Retina (tissue), 1 donor: ENCODE data around the gene ZNF654.
"Not testable (repeated sequence)": the region's sequence is repeated elsewhere in the genome, so short reads cannot be mapped to it uniquely, and the experiment has no call there.

ENCODE experiments used
- DNase-seq: peaks from one replicate; pipeline ENCODE4 v3.0.0-alpha.2; 2016

ZNF654 gene

DNA sequence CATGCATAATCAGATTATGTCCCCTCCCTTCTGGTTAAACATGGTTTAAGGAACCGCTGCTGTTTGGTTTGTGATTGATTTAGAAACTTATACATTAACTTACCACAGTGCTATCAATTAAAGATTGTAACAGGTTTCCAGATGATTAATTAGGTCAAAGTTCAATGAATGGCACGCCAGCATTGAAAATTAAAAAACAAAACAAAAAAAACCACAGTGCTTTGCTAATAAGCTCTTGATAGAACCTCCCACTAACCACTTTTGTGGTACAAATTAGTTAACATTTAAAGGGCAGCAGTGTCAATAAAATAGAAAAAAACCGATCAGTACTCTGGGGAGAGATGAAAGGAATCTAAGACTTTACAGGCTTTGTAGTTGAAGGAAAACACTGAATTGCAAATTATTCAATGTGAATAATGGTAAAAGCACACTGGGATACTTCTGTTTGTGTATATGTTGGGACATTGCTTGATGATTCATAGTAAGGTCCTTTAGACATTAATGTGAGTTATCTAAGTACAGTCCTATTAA, 83.1 kb downstream of the ZNF654 start:
- DNase-seq: no peak

DNA sequence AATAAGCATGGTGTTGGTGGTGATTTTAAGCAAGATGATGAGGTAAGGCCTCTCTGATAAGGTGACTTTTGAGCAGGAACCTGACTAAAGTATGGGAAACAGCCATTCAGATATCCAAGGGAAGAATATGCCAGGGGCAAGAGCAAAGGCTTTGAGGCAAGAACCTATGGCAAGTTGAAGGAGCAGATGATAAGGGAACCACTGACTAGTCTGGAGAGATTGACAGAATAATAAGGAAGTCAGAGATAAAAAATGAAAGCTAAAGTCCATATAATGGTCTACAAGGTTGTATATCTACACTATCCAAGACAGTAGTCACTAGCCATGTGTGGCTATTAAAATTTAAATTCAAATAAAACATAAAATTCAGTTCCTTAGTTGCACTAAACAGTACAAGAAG, 88.2 kb downstream of the ZNF654 start:
- no peak for DNase-seq

DNA sequence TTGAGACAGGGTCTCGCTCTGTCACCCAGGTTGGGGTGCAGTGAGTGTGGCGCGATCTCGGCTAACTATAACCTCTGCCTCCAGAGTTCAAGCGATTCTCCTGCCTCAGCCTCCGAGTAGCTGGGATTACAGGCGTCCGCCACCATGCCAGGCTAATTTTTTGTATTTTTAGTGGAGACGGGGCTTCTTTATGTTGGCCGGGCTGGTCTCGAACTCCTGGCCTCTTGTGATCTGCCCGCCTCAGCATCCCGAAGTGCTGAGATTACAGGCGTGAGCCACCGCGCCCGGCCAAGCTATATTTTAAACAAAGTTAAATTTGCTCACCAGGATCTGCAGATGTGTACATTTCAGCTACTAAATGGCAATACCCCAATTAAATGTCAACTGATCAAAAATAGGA, 89.6 kb downstream of the ZNF654 start:
- DNase-seq: no peak

DNA sequence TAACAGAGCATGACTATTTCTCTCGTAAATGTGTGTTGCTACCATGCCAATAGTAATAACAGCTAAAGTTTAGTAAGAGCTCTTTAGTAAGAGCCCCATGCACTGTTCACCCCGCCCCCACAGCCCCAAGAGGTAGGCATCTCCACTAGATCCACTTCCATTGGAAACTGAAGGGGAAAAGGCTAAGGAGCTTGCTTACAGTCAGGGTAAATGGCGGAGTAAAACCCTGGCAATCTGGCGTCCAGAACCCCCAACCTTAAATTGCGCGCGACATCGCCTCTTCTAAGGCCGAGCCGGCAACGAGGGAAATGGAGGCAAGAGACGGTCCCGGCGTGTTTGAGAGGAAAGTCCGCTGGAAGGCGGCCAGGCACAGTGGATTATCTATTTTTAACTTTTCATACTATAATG, 90.0 kb downstream of the ZNF654 start:
- DNase-seq: no peak

DNA sequence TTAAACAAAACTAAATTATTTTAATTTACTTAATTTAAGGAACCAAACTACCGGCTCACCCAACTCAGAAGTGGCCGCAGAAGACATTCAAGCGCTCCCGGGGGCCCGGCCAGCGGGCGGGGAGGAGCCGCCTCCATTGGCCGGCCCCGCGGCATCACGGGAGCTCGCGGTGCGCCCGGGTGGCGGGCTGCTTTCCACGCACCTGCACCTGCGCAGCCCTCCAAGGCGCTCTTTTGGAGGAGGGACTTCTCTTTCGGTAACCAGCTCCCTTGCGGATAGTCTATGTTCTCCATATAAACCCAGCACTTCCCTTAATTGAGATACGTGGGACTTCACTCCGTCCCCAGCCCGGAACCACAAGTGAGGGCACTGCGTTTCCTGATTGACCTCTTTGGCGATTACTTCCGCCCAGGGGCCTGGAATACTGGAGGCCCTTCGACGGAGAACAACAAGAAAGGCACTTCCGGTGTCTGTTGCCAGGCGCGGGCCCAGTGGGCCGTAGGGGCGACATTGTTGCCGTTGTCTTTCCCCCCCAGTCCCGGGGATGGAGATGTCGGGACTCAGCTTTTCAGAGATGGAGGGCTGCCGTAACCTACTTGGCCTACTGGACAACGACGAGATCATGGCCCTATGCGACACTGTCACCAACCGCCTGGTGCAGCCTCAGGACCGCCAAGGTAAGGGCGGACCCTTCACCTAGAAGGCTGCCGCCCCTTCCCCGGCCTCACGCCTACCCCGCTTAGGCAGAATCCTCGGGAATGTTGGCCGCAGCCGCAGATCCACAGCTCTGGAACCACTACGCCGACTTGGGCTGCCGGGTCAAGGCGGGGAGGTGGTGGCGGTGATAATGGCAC, 90.7 kb downstream of the ZNF654 start, which contains the start of gene C3orf38:
TSS of gene C3orf38 (plus strand) at position 451 of the 854 bp plus-strand sequence. CDS start at position 545, 94 bp downstream.
- peak; percentile 98 for DNase-seq

DNA sequence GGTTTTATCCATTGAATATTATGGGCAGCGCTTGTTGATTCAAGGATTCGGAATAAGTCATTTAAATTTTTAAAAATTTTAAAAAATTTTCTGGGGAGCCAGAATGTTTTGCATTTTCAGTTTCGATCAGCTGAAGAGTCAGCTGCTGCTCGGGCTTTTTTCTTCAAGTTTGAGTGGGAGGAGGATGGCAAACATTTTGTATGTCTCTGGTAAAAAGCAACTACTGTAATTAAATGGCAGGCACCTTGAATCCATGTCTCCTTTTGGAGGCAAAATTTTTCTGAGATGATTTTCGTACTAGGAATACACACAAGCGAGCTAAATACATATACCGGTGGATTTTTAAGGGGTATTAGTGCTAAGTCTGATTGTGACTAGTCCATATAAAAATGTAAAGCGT, 91.3 kb downstream of the ZNF654 start:
- no peak for DNase-seq

DNA sequence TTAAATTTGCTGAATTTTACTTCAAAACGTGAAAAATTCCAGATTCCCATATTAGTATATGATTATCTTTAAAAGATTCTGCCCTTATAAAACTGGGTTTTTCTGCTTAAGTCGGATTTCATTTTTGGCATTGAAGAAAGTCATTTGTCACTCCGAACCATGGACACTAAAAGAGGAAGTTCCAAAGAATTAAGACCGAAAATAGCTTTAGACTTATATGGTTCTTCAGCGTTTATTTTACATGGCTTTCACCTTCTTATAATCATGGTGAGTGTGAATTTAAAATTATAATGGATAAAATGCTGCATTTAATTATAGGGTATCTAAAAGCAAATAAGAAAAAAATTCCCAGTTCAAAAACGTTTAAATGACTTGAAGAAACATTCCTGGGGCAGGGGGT, 91.8 kb downstream of the ZNF654 start:
- DNase-seq: no peak

DNA sequence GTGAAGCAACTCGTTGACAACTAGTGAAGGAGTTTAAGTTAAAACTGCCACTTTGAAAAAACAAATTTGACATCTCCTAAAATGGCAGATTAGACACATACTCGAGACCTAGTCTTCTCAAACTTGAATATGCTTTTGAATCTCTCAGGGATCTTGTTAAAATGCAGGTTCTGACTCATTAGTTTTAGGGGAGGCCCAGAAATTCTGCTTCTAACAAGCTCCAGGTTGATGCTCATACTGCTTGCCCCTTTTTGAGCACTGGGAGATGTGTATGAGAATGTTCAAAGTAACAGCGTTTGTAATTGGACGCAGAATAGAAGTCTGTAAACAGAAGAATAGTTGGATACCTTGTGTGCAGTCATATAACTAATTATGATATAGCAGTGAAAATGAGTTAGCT, 92.3 kb downstream of the ZNF654 start:
- no peak for DNase-seq

DNA sequence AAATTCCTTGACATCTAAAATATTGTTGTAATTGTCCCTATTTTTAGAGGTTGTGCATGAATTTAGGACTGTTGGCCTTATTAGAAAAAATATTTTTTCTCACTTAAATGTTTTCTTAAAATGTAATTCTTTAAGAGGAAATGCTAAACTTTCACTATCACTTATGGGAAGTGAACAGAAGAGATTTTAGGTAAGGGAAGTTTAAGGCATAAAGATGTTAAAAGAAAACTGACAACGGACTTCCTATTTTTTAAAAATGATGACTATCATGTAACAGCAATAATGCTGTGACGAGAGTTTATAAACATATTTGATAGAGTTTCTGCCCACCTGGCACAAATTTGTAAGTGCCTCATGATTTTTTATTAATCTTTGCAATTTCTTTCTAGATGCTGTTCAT, 93.8 kb downstream of the ZNF654 start:
- DNase-seq: no peak

DNA sequence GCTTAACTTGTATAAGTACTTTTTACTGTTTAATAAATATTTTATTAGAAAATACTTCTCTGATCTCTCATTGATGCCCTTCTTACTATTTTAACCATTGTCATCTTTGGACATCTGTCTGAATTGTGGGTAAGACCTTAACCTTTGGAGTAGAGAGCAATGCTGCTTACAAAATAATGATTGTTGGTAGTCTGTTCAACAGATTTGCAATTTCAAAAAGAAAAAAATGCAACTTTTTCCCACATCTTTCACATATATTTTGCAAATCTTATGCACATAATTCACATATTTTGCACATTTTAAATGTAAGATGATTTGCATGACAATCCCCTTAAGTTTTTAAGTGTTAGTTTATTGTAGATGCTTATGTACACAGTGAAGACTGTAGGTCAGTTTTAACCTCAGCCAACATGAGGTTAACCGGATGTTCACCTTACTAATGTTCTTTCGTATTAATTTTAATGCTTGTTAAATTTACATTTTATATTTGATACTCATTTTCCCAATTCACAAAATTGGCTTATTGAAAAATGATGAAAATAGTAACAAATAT, 107.4 kb downstream of the ZNF654 start:
- DNase-seq: no peak

DNA sequence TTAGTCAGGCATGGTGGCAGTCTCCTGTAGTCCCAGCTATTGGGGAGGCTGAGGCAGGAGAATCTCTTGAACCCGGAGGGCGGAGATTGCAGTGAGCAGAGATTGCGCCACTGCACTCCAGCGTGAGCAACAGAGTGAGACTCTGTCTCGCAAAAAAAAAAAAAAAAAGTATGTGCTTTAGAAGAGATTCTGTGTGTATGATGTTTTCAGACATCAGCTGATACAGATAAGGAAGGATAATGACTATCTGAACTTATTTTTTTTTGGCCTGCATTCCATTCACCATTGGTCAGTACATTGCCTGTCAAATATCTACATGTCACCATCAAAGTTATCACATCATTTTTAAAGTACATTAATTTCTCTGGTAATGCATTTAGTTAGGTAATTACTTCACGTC, 108.1 kb downstream of the ZNF654 start:
- DNase-seq: no peak

DNA sequence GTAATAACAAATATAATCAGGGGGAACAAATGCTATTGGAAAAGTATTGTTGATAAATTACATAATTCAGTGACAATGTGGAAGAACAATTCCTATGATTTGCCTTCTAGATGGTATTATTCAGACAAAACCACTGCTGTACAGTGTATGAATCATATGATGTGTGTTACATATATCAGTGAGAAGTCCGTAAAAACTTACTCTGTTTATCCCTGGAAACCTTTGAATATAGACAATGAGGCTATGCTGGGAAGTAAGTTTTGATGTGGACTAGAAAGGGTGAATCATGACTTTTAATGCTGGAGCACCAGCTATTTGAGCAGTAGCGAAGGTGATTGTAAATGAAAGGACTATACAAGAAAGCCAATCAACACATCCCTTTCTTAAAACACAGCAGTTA, 108.6 kb downstream of the ZNF654 start:
- no peak for DNase-seq

DNA sequence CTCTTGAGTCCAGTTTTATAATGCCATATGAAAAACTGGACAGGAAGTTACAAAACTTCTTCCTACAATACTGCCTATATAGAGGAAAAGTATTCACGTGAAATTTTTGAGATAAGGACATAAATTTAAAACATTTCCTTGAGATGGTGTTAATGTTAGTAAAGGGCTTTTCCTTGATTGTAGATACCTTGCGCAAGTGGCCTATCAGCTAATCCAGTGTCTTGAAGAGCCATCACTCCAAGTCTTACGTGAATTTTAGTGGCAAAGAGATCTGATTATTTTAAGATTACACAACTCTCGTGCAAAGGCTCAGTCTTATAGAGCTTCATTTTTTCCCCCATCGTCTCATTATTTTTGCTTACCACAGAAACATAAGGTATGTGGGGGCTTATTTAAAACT, 109.1 kb downstream of the ZNF654 start:
- no peak for DNase-seq

DNA sequence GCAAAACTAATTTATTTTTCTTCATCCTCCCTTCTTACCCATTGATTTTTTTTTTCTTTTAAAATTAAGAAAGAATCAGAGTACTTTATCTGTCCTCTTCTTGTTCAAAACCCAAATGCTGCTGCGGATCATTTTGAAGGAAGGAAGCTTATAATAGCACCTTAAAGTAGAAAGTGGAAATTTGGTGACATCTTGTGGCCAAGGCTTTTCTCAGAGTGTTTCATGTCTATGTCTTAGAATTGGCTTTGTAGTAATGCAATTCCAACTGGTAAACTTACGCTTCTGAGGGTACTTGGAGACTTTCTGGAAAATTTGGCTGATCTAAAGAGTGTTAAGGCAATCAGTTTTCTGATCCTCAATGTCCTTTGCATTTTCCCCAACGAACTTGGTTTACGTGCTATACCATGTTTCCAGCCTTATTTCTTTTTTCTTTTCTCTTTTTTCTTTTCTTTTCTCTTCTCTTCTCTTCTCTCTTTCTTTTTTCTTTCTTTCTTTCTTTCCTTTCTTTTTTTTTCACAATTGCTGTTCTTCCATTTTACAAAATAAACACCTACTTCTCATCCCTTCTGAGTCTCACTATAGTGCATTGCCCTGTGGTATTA, 121.4 kb downstream of the ZNF654 start:
- DNase-seq: no peak

DNA sequence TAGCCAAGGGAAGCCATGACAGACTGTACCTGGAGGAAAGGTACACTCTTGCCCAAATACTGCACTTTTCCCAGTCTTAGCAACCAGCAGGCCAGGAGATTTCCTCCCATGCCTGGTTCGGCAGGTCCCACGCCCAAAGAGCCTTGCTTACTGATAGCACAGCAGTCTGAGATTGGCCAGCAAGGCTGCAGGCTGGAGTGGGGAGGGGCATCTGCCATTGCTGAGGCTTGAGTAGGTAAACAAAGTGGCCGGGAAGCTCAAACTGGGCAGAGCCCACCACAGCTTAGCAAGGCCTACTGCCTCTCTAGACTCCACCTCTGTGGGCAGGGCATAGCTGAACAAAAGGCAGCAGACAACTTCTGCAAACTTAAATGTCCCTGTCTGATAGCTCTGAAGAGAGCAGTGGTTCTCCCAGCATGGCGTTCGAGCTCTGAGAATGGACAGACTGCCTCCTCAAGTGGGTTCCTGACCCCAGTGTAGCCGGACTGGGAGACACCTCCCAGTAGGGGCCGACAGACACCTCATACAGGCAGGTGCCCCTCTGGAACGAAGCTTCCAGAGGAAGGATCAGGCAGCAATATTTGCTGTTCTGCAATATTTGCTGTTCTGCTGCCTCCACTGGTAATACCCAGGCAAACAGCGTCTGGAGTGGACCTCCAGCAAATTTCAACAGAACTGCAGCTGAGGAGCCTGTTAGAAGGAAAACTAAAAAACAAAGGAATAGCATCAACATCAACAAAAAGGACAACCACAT, 123.3 kb downstream of the ZNF654 start:
- DNase-seq: not testable (repeated sequence)

DNA sequence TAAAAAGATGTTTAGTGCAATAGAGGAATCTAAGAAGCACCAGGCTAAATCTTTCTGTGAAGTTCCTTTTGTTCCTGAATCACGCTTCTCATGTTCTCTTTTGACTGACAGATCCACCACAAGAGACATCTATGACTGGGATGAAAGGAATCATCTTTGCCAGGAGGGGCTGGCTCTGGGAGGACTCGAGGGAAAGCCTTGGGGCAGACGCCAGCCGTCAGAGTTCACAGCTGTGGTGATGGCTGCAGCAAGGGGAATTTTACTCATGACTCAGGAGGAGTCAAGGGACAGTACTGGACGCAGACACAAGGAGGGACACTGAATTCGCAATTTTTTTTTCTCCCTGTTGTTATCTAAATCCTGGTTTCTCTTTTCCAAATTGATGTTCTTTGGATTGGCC, 129.4 kb downstream of the ZNF654 start:
- no peak for DNase-seq

DNA sequence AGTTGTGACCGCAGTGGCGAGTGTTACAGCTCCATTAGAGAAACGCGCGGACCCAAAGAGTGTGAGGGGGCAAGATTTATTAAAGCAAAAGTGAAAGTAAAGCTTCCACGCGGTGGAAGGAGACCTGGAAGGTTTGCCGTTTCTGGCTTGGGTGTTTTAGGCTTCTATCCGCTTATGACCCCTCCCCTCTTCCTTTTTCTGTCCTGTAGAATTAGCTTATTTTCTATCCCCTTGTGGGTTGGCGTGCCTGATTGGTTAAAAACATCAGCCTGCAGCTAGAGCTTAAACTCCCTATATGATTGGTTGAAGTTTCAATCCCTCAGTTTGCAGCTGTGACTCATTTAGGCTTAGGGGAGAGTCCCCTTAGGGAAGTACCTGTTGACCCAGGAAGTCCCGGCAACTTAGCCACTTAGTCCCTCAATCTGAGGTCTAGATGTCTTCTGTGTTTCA, 130.3 kb downstream of the ZNF654 start:
- no peak for DNase-seq

DNA sequence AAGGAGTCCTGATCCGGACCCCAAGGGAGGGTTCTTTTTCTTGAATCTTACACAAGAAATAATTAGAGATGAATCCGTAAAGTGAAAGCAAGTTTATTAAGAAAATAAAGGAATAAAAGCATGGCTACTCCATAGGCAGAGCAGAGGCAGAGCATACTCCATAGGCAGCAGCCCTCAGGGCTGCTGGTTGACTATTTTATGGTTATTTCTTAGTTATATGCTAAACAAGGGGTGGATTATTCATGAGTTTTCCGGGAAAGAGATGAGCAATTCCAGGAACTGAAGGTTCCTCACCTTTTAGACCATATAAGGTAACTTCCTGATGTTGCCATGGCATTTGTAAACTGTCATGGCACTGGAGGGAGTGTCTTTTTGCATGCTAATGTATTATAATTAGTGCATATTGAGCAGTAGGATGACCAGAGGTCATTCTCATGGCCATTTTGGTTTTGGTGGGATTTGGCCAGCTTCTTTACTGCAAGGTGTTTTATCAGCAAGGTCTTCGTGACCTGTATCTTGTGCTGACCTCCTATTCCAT, 132.9 kb downstream of the ZNF654 start:
- no peak for DNase-seq

DNA sequence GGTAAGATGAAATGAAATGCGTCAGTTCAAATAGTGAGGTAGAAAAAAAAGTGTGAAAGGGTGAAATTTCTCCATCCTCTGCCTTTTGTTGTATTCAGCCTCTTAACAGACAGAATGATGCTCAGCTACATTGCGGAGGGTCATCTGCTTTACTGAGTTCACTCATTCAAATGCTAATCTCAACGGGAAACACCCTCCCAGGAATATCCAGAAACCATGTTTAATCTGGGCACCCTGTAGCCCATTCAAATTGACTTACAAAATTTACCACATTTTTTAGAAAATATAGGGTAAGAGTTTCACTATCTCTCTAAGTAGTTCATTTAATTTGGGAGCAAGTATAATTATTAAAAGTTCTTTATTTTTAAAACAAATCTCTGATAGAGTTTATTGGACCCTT, 133.6 kb downstream of the ZNF654 start:
- no peak for DNase-seq
